WTC11 (cell line): ENCODE data around the gene TMEM187. TPM values are rescaled to one million over a fixed set of nuclear protein-coding genes. Genes with fewer than 3 reads are reported as not detected.

Experiments
- ATAC-seq: fragments of 200-7000 bp; cut with Tn5 transposase; 2 replicates; pipeline ENCODE4 v1.10.0; 2021; ENCODE audit warnings: mild to moderate bottlenecking, moderate library complexity
- CTCF ChIA-PET: fragments of 300-600 bp; sonication (Branson Sonifier 250); formaldehyde crosslinking; loops from one replicate; lab custom pipeline; 2021; ENCODE audit warnings: antibody characterized with exemption; lab: Charles Lee
- POLR2A ChIA-PET: fragments of 350-600 bp; sonication (Branson Sonifier 250); formaldehyde crosslinking; loops from one replicate; lab custom pipeline; 2021; ENCODE audit warnings: antibody characterized with exemption; lab: Charles Lee
- DNase-seq: peaks from one replicate; pipeline ENCODE4 v3.0.0; 2021; ENCODE audit warnings: low spot score
- H3K27ac Mint-ChIP-seq: 2 replicates; pipeline ENCODE4 v1.8.0; 2021; ENCODE audit warnings: mixed read lengths
- H3K27me3 Mint-ChIP-seq: 2 replicates; pipeline ENCODE4 v1.8.0; 2021; ENCODE audit warnings: low read depth, mild to moderate bottlenecking, moderate library complexity, mixed read lengths
- H3K36me3 Mint-ChIP-seq: 2 replicates; pipeline ENCODE4 v1.8.0; 2021; ENCODE audit warnings: mixed read lengths
- H3K4me1 Mint-ChIP-seq: 2 replicates; pipeline ENCODE4 v1.8.0; 2022; ENCODE audit warnings: mixed read lengths
- H3K4me3 Mint-ChIP-seq: 2 replicates; pipeline ENCODE4 v1.8.0; 2021; ENCODE audit warnings: mild to moderate bottlenecking, moderate library complexity, mixed read lengths
- H3K9me3 Mint-ChIP-seq: 2 replicates; pipeline ENCODE4 v1.8.0; 2021; ENCODE audit warnings: mixed read lengths
- ATF1 ChIP-seq: sonication (generic); formaldehyde crosslinking; IDR thresholded peaks from 2 replicates; pipeline ENCODE4 v1.8.1; 2023; ENCODE audit warnings: mild to moderate bottlenecking, moderate library complexity, missing genetic modification reagents
- CBFB ChIP-seq: sonication (generic); formaldehyde crosslinking; IDR thresholded peaks from 2 replicates; pipeline ENCODE4 v1.8.1; 2022; ENCODE audit warnings: mild to moderate bottlenecking, low read depth, missing genetic modification reagents
- CREB1 ChIP-seq: sonication (generic); formaldehyde crosslinking; IDR thresholded peaks from 2 replicates; pipeline ENCODE4 v1.8.0; 2023; ENCODE audit warnings: mild to moderate bottlenecking, missing genetic modification reagents
- ETV6 ChIP-seq: sonication (generic); formaldehyde crosslinking; IDR thresholded peaks from 2 replicates; pipeline ENCODE4 v1.8.1; 2022; ENCODE audit warnings: mild to moderate bottlenecking, missing genetic modification reagents
- FOXJ3 ChIP-seq: sonication (generic); formaldehyde crosslinking; IDR thresholded peaks from 2 replicates; pipeline ENCODE4 v1.9.0; 2021; ENCODE audit warnings: missing genetic modification reagents, mild to moderate bottlenecking, borderline replicate concordance
- GRHL2 ChIP-seq: fragments of 250-450 bp; sonication (Bioruptor Pico); IDR thresholded peaks from 2 replicates; pipeline ENCODE4 v1.8.0; 2022; ENCODE audit warnings: mild to moderate bottlenecking, moderate library complexity; ENCODE audit not compliant: insufficient replicate concordance, severe bottlenecking
- GTF2I ChIP-seq: fragments of 250-450 bp; sonication (Bioruptor Pico); conservative IDR thresholded peaks from 2 replicates; pipeline ENCODE4 v1.4.0; 2021; ENCODE audit warnings: mild to moderate bottlenecking
- JUN ChIP-seq: sonication (generic); formaldehyde crosslinking; IDR thresholded peaks from 2 replicates; pipeline ENCODE4 v1.8.0; 2023; ENCODE audit warnings: mild to moderate bottlenecking, missing genetic modification reagents
- KAT7 ChIP-seq: sonication (generic); formaldehyde crosslinking; IDR thresholded peaks from 2 replicates; pipeline ENCODE4 v1.8.1; 2023; ENCODE audit warnings: missing genetic modification reagents, mild to moderate bottlenecking, borderline replicate concordance
- MXD4 ChIP-seq: fragments of 250-450 bp; sonication (Bioruptor Pico); IDR thresholded peaks from 2 replicates; pipeline ENCODE4 v1.8.0; 2021; ENCODE audit warnings: mild to moderate bottlenecking, moderate library complexity, borderline replicate concordance
- SOX15 ChIP-seq: fragments of 250-450 bp; sonication (Bioruptor Pico); IDR thresholded peaks from 2 replicates; pipeline ENCODE4 v1.9.0; 2021; ENCODE audit warnings: mild to moderate bottlenecking
- TCF7 ChIP-seq: sonication (generic); formaldehyde crosslinking; IDR thresholded peaks from 2 replicates; pipeline ENCODE4 v1.8.0; 2022; ENCODE audit warnings: mild to moderate bottlenecking, low read depth, missing genetic modification reagents, moderate library complexity
- TP53 ChIP-seq: sonication (generic); formaldehyde crosslinking; IDR thresholded peaks from 2 replicates; pipeline ENCODE4 v1.8.1; 2023; ENCODE audit warnings: mild to moderate bottlenecking, missing genetic modification reagents
- ZBTB21 ChIP-seq: sonication (generic); formaldehyde crosslinking; IDR thresholded peaks from 2 replicates; pipeline ENCODE4 v1.8.1; 2023; ENCODE audit warnings: mild to moderate bottlenecking, missing genetic modification reagents, borderline replicate concordance
- ZNF121 ChIP-seq: sonication (generic); formaldehyde crosslinking; IDR thresholded peaks from 2 replicates; pipeline ENCODE4 v1.8.0; 2023; ENCODE audit warnings: missing genetic modification reagents
- ZNF219 ChIP-seq: sonication (generic); formaldehyde crosslinking; IDR thresholded peaks from 2 replicates; pipeline ENCODE4 v1.8.0; 2023; ENCODE audit warnings: missing genetic modification reagents, mild to moderate bottlenecking, borderline replicate concordance
- ZNF232 ChIP-seq: sonication (generic); formaldehyde crosslinking; IDR thresholded peaks from 2 replicates; pipeline ENCODE4 v1.8.0; 2022; ENCODE audit warnings: mild to moderate bottlenecking, missing genetic modification reagents
- ZNF416 ChIP-seq: fragments of 250-450 bp; sonication (Bioruptor Pico); IDR thresholded peaks from 2 replicates; pipeline ENCODE4 v1.9.0; 2021; ENCODE audit warnings: mild to moderate bottlenecking, inconsistent platforms
- total RNA-seq: library from RNA; stranded (reverse); gene quantifications from 3 replicates; pipeline ENCODE4 v1.2.3, GENCODE V29; 2021
- TF ChIP-seq, protein P1 (sequence below): sonication (generic); formaldehyde crosslinking; IDR thresholded peaks from 2 replicates; pipeline ENCODE4 v1.8.1; 2023; ENCODE audit warnings: mild to moderate bottlenecking, missing genetic modification reagents, borderline replicate concordance
- TF ChIP-seq, protein P2 (sequence below): fragments of 250-450 bp; sonication (Bioruptor Pico); IDR thresholded peaks from 2 replicates; pipeline ENCODE4 v1.8.0; 2021; ENCODE audit warnings: mild to moderate bottlenecking
- TF ChIP-seq, protein P3 (sequence below): sonication (generic); formaldehyde crosslinking; IDR thresholded peaks from 2 replicates; pipeline ENCODE4 v1.8.1; 2023; ENCODE audit warnings: mild to moderate bottlenecking, missing genetic modification reagents
- TF ChIP-seq, protein P4 (sequence below): sonication (generic); formaldehyde crosslinking; IDR thresholded peaks from 2 replicates; pipeline ENCODE4 v1.8.0; 2022; ENCODE audit warnings: mild to moderate bottlenecking, missing genetic modification reagents
- TF ChIP-seq, protein P5 (sequence below): sonication (generic); formaldehyde crosslinking; IDR thresholded peaks from 2 replicates; pipeline ENCODE4 v1.8.1; 2022; ENCODE audit warnings: missing genetic modification reagents, borderline replicate concordance
- TF ChIP-seq, protein P6 (sequence below): fragments of 250-450 bp; sonication (Bioruptor Pico); IDR thresholded peaks from 2 replicates; pipeline ENCODE4 v1.9.0; 2021; ENCODE audit warnings: moderate library complexity, mild to moderate bottlenecking, inconsistent platforms, borderline replicate concordance

Gene TMEM187
- total RNA-seq, 1 experiment from 2014 or later, result 8.4 TPM

DNA sequence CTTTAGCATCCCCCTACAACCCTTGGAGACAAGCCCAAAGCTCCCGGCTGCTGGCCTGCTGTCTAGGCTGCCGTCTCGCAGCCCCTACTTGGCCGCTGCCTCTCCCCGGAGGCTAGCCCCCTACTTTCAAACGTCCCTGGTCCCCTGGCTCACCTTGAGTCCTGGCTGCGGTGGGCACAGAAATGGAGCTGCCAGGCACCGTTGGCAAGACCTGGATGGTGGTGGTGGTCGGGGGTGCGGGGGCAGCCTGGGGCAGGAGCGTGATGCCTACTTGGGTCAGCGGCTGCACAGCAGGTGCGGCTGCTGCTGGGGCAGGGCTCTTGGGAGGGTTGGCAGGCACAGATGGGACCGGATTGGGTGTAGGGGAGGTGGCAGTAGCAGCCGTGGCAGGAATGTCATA is 12.9 kb upstream of the TMEM187 start:
- Mint-ChIP-seq H3K27ac (no peak overlapping the region), H3K4me3 (no peak overlapping the region), H3K4me1 (no peaks in the 10 kb centered on the region), H3K36me3 (peaks cover 28% of the 10 kb centered on the region), H3K27me3 (no peaks in the 10 kb centered on the region), H3K9me3 (no peaks in the 10 kb centered on the region)
- CTCF ChIA-PET, result no interaction called here
- no peak for DNase-seq
- no peak for ATAC-seq
- TF ChIP-seq ATF1, result no peak
- TF ChIP-seq, protein P1, sequence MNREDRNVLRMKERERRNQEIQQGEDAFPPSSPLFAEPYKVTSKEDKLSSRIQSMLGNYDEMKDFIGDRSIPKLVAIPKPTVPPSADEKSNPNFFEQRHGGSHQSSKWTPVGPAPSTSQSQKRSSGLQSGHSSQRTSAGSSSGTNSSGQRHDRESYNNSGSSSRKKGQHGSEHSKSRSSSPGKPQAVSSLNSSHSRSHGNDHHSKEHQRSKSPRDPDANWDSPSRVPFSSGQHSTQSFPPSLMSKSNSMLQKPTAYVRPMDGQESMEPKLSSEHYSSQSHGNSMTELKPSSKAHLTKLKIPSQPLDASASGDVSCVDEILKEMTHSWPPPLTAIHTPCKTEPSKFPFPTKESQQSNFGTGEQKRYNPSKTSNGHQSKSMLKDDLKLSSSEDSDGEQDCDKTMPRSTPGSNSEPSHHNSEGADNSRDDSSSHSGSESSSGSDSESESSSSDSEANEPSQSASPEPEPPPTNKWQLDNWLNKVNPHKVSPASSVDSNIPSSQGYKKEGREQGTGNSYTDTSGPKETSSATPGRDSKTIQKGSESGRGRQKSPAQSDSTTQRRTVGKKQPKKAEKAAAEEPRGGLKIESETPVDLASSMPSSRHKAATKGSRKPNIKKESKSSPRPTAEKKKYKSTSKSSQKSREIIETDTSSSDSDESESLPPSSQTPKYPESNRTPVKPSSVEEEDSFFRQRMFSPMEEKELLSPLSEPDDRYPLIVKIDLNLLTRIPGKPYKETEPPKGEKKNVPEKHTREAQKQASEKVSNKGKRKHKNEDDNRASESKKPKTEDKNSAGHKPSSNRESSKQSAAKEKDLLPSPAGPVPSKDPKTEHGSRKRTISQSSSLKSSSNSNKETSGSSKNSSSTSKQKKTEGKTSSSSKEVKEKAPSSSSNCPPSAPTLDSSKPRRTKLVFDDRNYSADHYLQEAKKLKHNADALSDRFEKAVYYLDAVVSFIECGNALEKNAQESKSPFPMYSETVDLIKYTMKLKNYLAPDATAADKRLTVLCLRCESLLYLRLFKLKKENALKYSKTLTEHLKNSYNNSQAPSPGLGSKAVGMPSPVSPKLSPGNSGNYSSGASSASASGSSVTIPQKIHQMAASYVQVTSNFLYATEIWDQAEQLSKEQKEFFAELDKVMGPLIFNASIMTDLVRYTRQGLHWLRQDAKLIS (CRISPR knock-in tag), result no peak
- no peak for TF ChIP-seq JUN (CRISPR knock-in tag)
- POLR2A ChIA-PET, result no interaction called here

DNA sequence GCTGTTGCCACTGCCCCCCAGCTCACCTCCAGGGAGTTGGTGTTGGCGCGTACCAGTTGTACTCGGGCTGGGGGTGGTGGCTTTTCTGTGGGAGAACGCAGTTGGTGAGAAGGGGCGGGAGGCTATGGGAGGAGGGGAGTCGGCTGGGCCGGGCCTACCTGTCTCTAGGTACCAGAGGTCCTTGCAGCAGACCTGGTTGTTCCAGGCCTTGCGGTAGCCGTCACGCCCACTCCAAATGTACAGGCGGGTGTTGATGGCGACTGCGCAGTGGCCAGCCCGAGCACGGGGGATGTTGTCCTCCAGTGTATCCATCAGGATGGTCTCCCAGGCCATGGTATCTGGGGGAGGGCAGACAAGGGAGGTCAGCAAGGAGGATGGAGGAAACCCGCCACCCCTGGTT is 12.5 kb upstream of the TMEM187 start:
- peaks cover 26% of the 10 kb centered on the region for H3K36me3 Mint-ChIP-seq
- no peaks in the 10 kb centered on the region for H3K9me3 Mint-ChIP-seq
- H3K27me3 Mint-ChIP-seq, result no peaks in the 10 kb centered on the region
- ChIA-PET CTCF (no interaction called here), POLR2A (no interaction called here)
- ATAC-seq, result no peak
- TF ChIP-seq ETV6 (CRISPR knock-in tag) (no peak), SOX15 (CRISPR knock-in tag) (no peak), GTF2I (CRISPR knock-in tag) (no peak), FOXJ3 (no peak), ZNF232 (CRISPR knock-in tag) (no peak)
- H3K4me3 Mint-ChIP-seq, result no peak overlapping the region
- H3K4me1 Mint-ChIP-seq, result no peaks in the 10 kb centered on the region
- no peak for DNase-seq
- H3K27ac Mint-ChIP-seq, result no peak overlapping the region

DNA sequence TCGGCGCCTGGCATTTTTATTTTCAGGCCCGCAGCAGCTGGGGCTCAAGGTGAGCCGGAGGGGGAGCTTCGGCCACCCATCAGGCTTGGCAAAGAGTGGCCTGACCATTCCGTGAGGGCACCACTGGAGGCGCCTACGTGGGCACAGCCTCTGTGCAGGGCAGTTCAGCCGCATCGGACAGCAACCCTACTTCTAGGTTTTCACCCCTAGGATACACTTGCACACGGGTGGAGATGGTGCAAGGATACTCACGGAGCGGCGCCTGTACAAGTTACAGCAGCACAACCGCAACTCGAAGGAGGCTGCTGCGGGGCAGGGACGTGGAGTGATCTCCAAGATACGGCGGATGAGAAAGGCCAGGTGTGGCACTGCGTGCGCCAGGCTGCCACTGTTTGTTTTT is 11.8 kb upstream of the TMEM187 start:
- CTCF ChIA-PET, result interaction anchor here (1.4 kb wide), 1 partner anchor 36 kb away, joined by 3 read pairs; no protein-coding TSS in a partner anchor
- POLR2A ChIA-PET, result no interaction called here
- Mint-ChIP-seq H3K4me1 (no peaks in the 10 kb centered on the region), H3K9me3 (no peaks in the 10 kb centered on the region), H3K27me3 (no peaks in the 10 kb centered on the region), H3K27ac (no peak overlapping the region), H3K4me3 (no peak overlapping the region), H3K36me3 (peaks cover 24% of the 10 kb centered on the region)
- no peak for DNase-seq
- ATAC-seq, result no peak
- TF ChIP-seq ZNF416 (CRISPR knock-in tag), result no peak
- TF ChIP-seq KAT7, result no peak
- no peak for TF ChIP-seq ZNF219 (CRISPR knock-in tag)
- TF ChIP-seq, protein P2, sequence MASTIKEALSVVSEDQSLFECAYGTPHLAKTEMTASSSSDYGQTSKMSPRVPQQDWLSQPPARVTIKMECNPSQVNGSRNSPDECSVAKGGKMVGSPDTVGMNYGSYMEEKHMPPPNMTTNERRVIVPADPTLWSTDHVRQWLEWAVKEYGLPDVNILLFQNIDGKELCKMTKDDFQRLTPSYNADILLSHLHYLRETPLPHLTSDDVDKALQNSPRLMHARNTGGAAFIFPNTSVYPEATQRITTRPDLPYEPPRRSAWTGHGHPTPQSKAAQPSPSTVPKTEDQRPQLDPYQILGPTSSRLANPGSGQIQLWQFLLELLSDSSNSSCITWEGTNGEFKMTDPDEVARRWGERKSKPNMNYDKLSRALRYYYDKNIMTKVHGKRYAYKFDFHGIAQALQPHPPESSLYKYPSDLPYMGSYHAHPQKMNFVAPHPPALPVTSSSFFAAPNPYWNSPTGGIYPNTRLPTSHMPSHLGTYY, result no peak
- TF ChIP-seq ZBTB21 (CRISPR knock-in tag), result no peak
- TF ChIP-seq MXD4 (CRISPR knock-in tag), result no peak
- TF ChIP-seq, protein P3, sequence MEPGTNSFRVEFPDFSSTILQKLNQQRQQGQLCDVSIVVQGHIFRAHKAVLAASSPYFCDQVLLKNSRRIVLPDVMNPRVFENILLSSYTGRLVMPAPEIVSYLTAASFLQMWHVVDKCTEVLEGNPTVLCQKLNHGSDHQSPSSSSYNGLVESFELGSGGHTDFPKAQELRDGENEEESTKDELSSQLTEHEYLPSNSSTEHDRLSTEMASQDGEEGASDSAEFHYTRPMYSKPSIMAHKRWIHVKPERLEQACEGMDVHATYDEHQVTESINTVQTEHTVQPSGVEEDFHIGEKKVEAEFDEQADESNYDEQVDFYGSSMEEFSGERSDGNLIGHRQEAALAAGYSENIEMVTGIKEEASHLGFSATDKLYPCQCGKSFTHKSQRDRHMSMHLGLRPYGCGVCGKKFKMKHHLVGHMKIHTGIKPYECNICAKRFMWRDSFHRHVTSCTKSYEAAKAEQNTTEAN (CRISPR knock-in tag), result no peak
- TF ChIP-seq, protein P4, sequence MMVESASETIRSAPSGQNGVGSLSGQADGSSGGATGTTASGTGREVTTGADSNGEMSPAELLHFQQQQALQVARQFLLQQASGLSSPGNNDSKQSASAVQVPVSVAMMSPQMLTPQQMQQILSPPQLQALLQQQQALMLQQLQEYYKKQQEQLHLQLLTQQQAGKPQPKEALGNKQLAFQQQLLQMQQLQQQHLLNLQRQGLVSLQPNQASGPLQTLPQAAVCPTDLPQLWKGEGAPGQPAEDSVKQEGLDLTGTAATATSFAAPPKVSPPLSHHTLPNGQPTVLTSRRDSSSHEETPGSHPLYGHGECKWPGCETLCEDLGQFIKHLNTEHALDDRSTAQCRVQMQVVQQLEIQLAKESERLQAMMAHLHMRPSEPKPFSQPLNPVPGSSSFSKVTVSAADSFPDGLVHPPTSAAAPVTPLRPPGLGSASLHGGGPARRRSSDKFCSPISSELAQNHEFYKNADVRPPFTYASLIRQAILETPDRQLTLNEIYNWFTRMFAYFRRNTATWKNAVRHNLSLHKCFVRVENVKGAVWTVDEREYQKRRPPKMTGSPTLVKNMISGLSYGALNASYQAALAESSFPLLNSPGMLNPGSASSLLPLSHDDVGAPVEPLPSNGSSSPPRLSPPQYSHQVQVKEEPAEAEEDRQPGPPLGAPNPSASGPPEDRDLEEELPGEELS (CRISPR knock-in tag), result no peak
- TF ChIP-seq GRHL2 (CRISPR knock-in tag), result no peak
- no peak for TF ChIP-seq CREB1 (CRISPR knock-in tag)
- TF ChIP-seq, protein P5, sequence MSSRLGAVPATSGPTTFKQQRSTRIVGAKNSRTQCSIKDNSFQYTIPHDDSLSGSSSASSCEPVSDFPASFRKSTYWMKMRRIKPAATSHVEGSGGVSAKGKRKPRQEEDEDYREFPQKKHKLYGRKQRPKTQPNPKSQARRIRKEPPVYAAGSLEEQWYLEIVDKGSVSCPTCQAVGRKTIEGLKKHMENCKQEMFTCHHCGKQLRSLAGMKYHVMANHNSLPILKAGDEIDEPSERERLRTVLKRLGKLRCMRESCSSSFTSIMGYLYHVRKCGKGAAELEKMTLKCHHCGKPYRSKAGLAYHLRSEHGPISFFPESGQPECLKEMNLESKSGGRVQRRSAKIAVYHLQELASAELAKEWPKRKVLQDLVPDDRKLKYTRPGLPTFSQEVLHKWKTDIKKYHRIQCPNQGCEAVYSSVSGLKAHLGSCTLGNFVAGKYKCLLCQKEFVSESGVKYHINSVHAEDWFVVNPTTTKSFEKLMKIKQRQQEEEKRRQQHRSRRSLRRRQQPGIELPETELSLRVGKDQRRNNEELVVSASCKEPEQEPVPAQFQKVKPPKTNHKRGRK (CRISPR knock-in tag), result no peak
- TF ChIP-seq TCF7 (CRISPR knock-in tag), result no peak
- TF ChIP-seq ZNF232 (CRISPR knock-in tag), result no peak
- no peak for TF ChIP-seq CBFB (CRISPR knock-in tag)
- TF ChIP-seq ZNF121 (CRISPR knock-in tag), result no peak
- TF ChIP-seq TP53, result no peak
- TF ChIP-seq, protein P6, sequence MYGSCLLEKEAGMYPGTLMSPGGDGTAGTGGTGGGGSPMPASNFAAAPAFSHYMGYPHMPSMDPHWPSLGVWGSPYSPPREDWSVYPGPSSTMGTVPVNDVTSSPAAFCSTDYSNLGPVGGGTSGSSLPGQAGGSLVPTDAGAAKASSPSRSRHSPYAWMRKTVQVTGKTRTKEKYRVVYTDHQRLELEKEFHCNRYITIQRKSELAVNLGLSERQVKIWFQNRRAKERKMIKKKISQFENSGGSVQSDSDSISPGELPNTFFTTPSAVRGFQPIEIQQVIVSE (CRISPR knock-in tag), result no peak
